Skeletal muscle tissue (tissue), 4 donors: ENCODE results near the gene EED. TPM values are rescaled to one million over a fixed set of nuclear protein-coding genes. Genes with fewer than 3 reads are reported as not detected.

Source experiments
- H3K27ac ChIP-seq: one replicate; pipeline ENCODE4 v1.7.0; 2013; ENCODE audit warnings: mild to moderate bottlenecking, low read depth, low read length, inconsistent platforms
- H3K27me3 ChIP-seq, 3 donors: one replicate each; pipeline ENCODE4 v1.7.0; 2013; ENCODE audit warnings: low read length in 3 of 3; ENCODE audit not compliant: control insufficient read depth in 3 of 3, insufficient read depth in 3 of 3
- H3K36me3 ChIP-seq, 3 donors: one replicate each; pipeline ENCODE4 v1.7.0; 2013; ENCODE audit warnings: low read length in 3 of 3; ENCODE audit not compliant: control insufficient read depth in 3 of 3, insufficient read depth in 3 of 3
- H3K4me1 ChIP-seq, 3 donors: one replicate each; pipeline ENCODE4 v1.7.0; 2013; ENCODE audit warnings: low read length in 3 of 3, mild to moderate bottlenecking in 3 of 3; ENCODE audit not compliant: control insufficient read depth in 3 of 3, insufficient read depth in 3 of 3
- H3K4me3 ChIP-seq, 3 donors: one replicate each; pipeline ENCODE4 v1.7.0; 2013; ENCODE audit warnings: low read length in 3 of 3
- H3K9ac ChIP-seq, 3 donors: one replicate each; pipeline ENCODE4 v1.7.0; 2013; ENCODE audit warnings: low read length in 3 of 3, mild to moderate bottlenecking in 3 of 3, moderate library complexity in 2 of 3, low read depth in 1 of 3
- H3K9me3 ChIP-seq, 3 donors: one replicate each; pipeline ENCODE4 v1.7.0; 2013; ENCODE audit warnings: low read length in 3 of 3; ENCODE audit not compliant: control insufficient read depth in 3 of 3
- total RNA-seq: library from RNA; depleted of rRNA; stranded (reverse); fragments of >200 nt; gene quantifications from one replicate; pipeline ENCODE4 v1.2.3, GENCODE V29; 2014
- donor health status: Osteomylitis.

Gene EED, protein sequence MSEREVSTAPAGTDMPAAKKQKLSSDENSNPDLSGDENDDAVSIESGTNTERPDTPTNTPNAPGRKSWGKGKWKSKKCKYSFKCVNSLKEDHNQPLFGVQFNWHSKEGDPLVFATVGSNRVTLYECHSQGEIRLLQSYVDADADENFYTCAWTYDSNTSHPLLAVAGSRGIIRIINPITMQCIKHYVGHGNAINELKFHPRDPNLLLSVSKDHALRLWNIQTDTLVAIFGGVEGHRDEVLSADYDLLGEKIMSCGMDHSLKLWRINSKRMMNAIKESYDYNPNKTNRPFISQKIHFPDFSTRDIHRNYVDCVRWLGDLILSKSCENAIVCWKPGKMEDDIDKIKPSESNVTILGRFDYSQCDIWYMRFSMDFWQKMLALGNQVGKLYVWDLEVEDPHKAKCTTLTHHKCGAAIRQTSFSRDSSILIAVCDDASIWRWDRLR
- 23.5 TPM for total RNA-seq

- H3K36me3 ChIP-seq: no peaks in the 10 kb centered on the region
Measured at GRCh38 chr11:86244522-86245368, at the start of gene EED. EED (plus strand) TSS chr11:86244753; CDS start chr11:86245230, 477 bp downstream.

DNA sequence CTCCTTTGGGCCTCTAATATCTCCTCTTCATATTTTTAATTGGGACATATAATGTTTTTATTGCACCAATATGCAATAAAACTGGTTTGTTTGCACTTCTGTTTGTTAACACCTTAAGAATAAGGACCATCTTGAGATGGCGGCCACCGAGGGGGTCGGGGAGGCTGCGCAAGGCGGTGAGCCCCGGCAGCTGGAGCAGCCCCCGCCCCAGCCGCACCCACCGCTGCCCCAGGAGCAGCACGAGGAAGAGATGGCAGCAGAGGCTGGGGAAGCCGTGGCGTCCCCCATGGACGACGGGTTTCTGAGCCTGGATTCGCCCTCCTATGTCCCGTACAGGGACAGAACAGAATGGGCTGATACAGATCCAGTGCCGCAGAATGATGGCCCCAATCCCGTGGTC lies 49.6 kb upstream of the EED start:
- peaks cover 0 to 13% (median 6%) of the 10 kb centered on the region in 3 donors for H3K4me1 ChIP-seq
- no peak overlapping the region for H3K4me3 ChIP-seq
- no peak overlapping the region for H3K27ac ChIP-seq

More at GRCh38 chr11:86244522-86245368, at the start of gene EED:
- Histone ChIP-seq H3K9ac (peak within 1 kb of the TSS; percentile 95 to 99 (median 97)), H3K9me3 (no peaks in the 10 kb centered on the region), H3K27ac (peak within 1 kb of the TSS; percentile 99), H3K27me3 (peaks cover 0 to 4% (median 0%) of the 10 kb centered on the region in 3 donors), H3K4me1 (peaks cover 6 to 14% (median 13%) of the 10 kb centered on the region in 3 donors), H3K4me3 (peak within 1 kb of the TSS; percentile 98)

DNA sequence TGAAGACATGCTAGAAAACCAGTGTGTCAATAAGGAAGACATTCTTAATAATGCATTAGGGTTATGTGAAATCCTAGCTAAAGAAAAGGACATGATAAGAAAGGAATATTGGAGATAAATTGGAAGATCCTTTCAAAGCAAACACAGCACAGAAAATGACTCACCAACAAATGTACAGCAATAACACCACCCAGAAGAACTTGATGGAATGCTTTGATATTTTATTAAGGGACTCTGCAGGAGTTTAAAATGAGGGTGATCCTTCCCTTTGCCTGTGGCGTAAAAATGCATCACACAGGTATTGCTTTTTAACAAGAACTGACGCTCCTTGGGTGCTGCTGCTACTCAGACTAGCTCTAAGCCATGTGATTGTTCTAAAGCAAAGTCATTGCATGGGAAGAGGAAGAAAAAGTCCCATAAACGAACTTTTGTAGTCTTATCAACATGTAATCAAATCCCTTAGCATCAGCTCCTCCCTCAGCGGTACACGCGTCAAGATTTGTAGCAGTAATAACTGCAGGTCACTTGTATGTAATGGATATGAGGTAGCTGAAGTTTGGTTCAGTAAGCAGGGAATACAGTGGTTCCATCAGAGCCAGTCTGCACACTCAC lies 48.4 kb upstream of the EED start:
- Histone ChIP-seq H3K9ac (no peak overlapping the region), H3K27me3 (no peaks in the 10 kb centered on the region), H3K36me3 (no peaks in the 10 kb centered on the region), H3K4me3 (no peak overlapping the region), H3K27ac (no peak overlapping the region), H3K4me1 (peaks cover 0 to 13% (median 6%) of the 10 kb centered on the region in 3 donors), H3K9me3 (no peaks in the 10 kb centered on the region)

More for the DNA sequence above, 49.6 kb upstream of the EED start:
- Histone ChIP-seq H3K27me3 (no peaks in the 10 kb centered on the region), H3K9ac (no peak overlapping the region), H3K36me3 (no peaks in the 10 kb centered on the region), H3K9me3 (no peaks in the 10 kb centered on the region)

DNA sequence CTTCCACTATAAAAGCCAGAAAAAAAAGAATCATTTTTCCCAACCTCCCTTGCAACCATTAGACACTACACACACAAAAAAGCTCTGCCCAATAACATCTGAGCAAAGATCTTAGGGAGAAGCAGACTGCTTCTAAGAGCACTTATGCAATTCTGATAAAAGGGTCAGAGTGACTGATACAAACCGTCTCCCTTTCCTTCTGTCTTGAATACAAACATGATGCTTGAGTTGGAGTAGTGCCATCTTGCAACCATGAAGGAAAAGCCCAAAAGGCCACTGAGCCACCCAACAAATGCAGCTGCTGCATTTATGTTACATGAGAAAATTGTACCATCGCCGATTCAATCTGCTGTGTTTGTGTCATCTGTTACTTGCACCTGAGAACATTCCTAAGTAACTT lies 47.6 kb upstream of the EED start:
- H3K9ac ChIP-seq: no peak overlapping the region
- H3K4me1 ChIP-seq: peaks cover 0 to 13% (median 6%) of the 10 kb centered on the region in 3 donors
- H3K4me3 ChIP-seq: no peak overlapping the region
- no peak overlapping the region for H3K27ac ChIP-seq
- H3K9me3 ChIP-seq: no peaks in the 10 kb centered on the region
- no peaks in the 10 kb centered on the region for H3K27me3 ChIP-seq
- no peaks in the 10 kb centered on the region for H3K36me3 ChIP-seq

DNA sequence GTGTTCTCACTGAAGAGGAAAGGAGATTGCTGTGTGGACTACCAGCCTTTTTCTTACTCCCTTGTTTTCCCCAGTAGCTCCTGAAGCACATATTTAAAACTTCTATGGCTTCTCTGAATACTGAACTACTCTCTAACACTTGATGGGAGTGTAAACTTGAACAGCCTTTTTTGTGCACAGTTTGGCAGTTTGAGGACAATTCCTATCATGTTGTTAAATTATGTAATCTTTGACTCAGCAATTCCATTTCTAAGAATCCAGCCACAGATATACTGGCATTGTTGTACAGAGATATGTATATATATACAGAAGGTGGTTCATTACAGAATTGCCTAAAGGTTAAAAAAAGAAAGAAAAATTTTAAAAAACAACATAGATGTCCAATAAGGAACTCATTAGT lies 47.1 kb upstream of the EED start:
- Histone ChIP-seq H3K36me3 (no peaks in the 10 kb centered on the region), H3K27me3 (no peaks in the 10 kb centered on the region), H3K4me3 (no peak overlapping the region), H3K9me3 (no peaks in the 10 kb centered on the region), H3K9ac (no peak overlapping the region), H3K27ac (no peak overlapping the region), H3K4me1 (peaks cover 0 to 13% (median 6%) of the 10 kb centered on the region in 3 donors)

DNA sequence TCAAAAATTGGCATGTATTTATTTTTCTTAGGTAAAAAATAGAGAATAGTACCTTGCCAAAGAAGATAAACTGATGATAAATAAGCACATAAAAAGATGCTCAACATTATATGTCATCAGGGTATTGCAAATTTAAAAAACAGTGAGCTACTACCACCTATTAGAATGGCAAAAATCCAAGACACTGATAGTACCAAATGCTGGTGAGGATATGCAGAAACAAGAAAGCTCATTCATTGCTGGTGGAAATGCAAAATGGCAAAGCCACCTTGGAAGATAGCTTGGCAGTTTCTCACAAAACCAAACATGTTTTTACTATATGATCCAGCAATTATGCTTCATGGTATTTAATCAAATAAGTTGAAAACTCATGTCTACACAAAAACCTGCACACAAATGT lies 46.4 kb upstream of the EED start:
- H3K27ac ChIP-seq: no peak overlapping the region
- H3K27me3 ChIP-seq: no peaks in the 10 kb centered on the region
- no peak overlapping the region for H3K9ac ChIP-seq
- peaks cover 0 to 8% (median 0%) of the 10 kb centered on the region in 3 donors for H3K4me1 ChIP-seq
- H3K9me3 ChIP-seq: no peaks in the 10 kb centered on the region
- H3K36me3 ChIP-seq: no peaks in the 10 kb centered on the region
- no peak overlapping the region for H3K4me3 ChIP-seq

DNA sequence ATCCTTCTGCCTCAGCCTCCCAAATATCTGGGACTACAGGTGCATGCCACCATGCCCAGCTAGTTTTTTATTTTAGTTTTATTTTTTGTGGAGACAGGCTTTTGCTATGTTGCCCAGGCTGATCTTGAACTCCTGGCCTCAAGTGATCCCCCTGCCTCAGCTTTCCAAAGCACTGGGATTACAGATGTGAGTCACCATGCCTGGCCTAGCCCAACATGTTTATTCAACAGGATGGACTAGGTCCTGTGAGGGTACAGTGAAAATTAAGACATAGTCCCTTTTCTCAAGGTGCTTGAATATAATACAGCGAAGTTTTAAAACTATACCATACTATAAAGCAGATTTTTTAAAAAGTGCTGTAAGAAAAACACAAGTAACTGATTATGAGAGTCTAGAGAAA lies 45.2 kb upstream of the EED start:
- Histone ChIP-seq H3K27ac (no peak overlapping the region), H3K27me3 (no peaks in the 10 kb centered on the region), H3K4me1 (no peaks in the 10 kb centered on the region), H3K4me3 (no peak overlapping the region), H3K9ac (no peak overlapping the region), H3K9me3 (no peaks in the 10 kb centered on the region), H3K36me3 (no peaks in the 10 kb centered on the region)

- Histone ChIP-seq H3K27me3 (no peaks in the 10 kb centered on the region), H3K36me3 (no peaks in the 10 kb centered on the region), H3K9me3 (no peaks in the 10 kb centered on the region), H3K27ac (no peak overlapping the region), H3K4me1 (no peaks in the 10 kb centered on the region), H3K9ac (no peak overlapping the region), H3K4me3 (no peak overlapping the region)
Measured at GRCh38 chr11:86201371-86201884, 43.1 kb upstream of the EED start.

GRCh38 chr11:86202013-86202336 lies 42.6 kb upstream of the EED start:
- no peaks in the 10 kb centered on the region for H3K36me3 ChIP-seq
- H3K4me1 ChIP-seq: no peaks in the 10 kb centered on the region
- H3K27ac ChIP-seq: peak overlapping the region; percentile 20
- no peak overlapping the region for H3K9ac ChIP-seq
- H3K27me3 ChIP-seq: no peaks in the 10 kb centered on the region
- H3K9me3 ChIP-seq: no peaks in the 10 kb centered on the region
- H3K4me3 ChIP-seq: peak overlapping the region in 1 of 3 donors; percentile 57
